Uterus (tissue), 4 donors: ENCODE data around the gene MYH15. TPM values are rescaled to one million over a fixed set of nuclear protein-coding genes. Genes with fewer than 3 reads are reported as not detected.

Source experiments
- DNase-seq, 2 donors: peaks; one replicate each; pipeline ENCODE4 v3.0.0-alpha.2; 2019 to 2020
- H3K27ac ChIP-seq, 2 donors: fragments of 200-600 bp; sonication (generic); 1 replicate in 1 of 2; 2 replicates in 1 of 2; pipeline ENCODE4 v1.5.1; 2016 to 2018
- H3K27me3 ChIP-seq, 2 donors: fragments of 200-600 bp; sonication (generic); one replicate each; pipeline ENCODE4 v1.5.1; 2018 to 2019; ENCODE audit warnings: control low read depth in 1 of 2
- H3K36me3 ChIP-seq, 2 donors: fragments of 200-600 bp; sonication (generic); one replicate each; pipeline ENCODE4 v1.5.1; 2019; ENCODE audit warnings: control low read depth in 1 of 2
- H3K4me1 ChIP-seq, 2 donors: fragments of 200-600 bp; sonication (generic); one replicate each; pipeline ENCODE4 v1.5.1; 2018 to 2019; ENCODE audit warnings: control low read depth in 1 of 2
- H3K4me3 ChIP-seq, 2 donors: fragments of 200-600 bp; sonication (generic); 1 replicate in 1 of 2; 2 replicates in 1 of 2; pipeline ENCODE4 v1.5.1; 2018 to 2019; ENCODE audit warnings: mild to moderate bottlenecking in 1 of 2
- H3K9me3 ChIP-seq, 2 donors: fragments of 200-600 bp; sonication (generic); one replicate each; pipeline ENCODE4 v1.5.1; 2019; ENCODE audit warnings: control low read depth in 1 of 2
- POLR2A ChIP-seq, 2 donors: fragments of 450-650 bp; IDR thresholded peaks; one replicate each; pipeline ENCODE4 v1.6.1; 2016; ENCODE audit warnings: antibody characterized with exemption in 2 of 2, mild to moderate bottlenecking in 1 of 2, moderate library complexity in 1 of 2
- intact Hi-C: fragments of 100-400 bp; cut with DNase I; formaldehyde crosslinking; loops from one replicate; pipeline ENCODE4 v1.15.1; 2023; ENCODE audit warnings: low total_unique reads
- total RNA-seq, 4 donors: library from RNA; depleted of rRNA in 3 of 4; stranded (reverse); fragments of >200 nt in 3 of 4; gene quantifications; one replicate each; pipeline versions ENCODE4 v1.1.0 to v1.2.4, GENCODE V29; 2014 to 2023
- TF ChIP-seq, protein P1 (sequence below), 4 experiments: fragments of 200-600 bp in 2 of 4; fragments of 450-650 bp in 2 of 4; sonication (generic) in 2 of 4; IDR thresholded peaks; one replicate each; pipeline ENCODE4 v1.5.1; 2016 to 2019; ENCODE audit warnings: antibody characterized with exemption in 4 of 4, mild to moderate bottlenecking in 2 of 4, moderate library complexity in 1 of 4
- donor health status: DM: yes; HTN: yes; CAD: no.

MYH15 gene
- total RNA-seq, 4 donors from 2014 or later: 0.12 to 0.62 TPM; not detected in 2

DNA sequence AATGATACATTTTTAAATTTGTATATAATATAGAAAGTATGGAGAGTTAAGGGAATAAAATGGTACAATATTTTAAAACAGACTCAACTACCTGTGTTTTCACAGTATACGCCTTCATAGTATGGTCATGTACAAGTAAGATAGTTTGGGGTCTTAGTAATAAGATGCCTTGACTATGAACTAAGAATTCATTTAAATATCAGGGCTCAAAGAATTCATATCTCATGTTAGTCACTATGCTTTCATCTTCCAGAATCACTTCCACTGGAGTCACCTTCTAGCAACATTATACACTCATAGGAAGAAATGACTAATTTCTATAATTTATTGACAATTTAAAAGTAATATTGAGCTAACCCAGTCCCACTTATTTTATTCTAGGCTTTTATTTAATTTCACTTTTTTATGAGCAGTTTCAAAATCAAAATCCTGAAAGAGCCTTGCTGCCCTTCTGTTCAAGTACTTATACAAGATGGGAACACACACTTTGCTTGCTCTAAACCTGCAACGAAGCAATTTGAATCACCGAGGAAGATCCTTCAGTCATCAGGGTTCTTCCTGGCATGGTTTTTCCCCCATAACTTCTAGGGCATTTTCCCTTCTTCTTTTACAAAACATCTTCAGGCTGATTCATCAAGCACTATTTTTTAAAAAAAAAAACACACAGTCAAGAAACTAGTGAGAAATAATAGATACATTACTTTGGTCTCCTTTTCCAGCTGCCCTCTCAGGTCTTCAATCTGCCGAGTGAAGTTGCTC is 94.1 kb downstream of the MYH15 start:
- Histone ChIP-seq H3K4me1 (no peaks in the 10 kb centered on the region), H3K4me3 (no peak overlapping the region), H3K27ac (no peak overlapping the region), H3K9me3 (no peaks in the 10 kb centered on the region), H3K36me3 (no peaks in the 10 kb centered on the region), H3K27me3 (no peaks in the 10 kb centered on the region)
- intact Hi-C loops: no loop called here
- TF ChIP-seq, protein P1, sequence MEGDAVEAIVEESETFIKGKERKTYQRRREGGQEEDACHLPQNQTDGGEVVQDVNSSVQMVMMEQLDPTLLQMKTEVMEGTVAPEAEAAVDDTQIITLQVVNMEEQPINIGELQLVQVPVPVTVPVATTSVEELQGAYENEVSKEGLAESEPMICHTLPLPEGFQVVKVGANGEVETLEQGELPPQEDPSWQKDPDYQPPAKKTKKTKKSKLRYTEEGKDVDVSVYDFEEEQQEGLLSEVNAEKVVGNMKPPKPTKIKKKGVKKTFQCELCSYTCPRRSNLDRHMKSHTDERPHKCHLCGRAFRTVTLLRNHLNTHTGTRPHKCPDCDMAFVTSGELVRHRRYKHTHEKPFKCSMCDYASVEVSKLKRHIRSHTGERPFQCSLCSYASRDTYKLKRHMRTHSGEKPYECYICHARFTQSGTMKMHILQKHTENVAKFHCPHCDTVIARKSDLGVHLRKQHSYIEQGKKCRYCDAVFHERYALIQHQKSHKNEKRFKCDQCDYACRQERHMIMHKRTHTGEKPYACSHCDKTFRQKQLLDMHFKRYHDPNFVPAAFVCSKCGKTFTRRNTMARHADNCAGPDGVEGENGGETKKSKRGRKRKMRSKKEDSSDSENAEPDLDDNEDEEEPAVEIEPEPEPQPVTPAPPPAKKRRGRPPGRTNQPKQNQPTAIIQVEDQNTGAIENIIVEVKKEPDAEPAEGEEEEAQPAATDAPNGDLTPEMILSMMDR (IDR thresholded peaks at IDR 0.05): no peak
- TF ChIP-seq POLR2A (IDR thresholded peaks at IDR 0.05): no peak
- DNase-seq: no peak

DNA sequence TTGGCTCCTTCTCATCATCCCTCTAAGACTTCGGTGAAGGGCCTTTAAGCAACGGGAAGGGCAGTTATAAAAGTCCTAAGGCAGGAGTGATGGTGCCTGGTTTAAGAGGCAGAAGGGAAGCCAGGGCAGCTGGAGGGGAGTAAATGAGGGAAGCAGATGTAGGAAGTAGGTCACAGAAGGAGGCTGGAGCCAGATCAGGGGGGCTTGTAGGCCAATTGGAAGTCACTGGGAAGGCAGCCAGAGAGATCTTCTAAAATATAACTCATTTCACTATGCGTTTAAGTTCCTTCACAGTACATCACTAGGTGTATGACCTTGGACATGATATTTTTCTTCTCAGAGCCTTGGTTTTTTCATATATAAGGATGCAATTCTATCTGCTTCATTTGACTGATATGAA is 94.7 kb downstream of the MYH15 start:
- H3K4me1 ChIP-seq: no peaks in the 10 kb centered on the region
- no peaks in the 10 kb centered on the region for H3K36me3 ChIP-seq
- no peak overlapping the region for H3K4me3 ChIP-seq
- intact Hi-C loops: no loop called here
- no peaks in the 10 kb centered on the region for H3K27me3 ChIP-seq
- H3K9me3 ChIP-seq: no peaks in the 10 kb centered on the region
- TF ChIP-seq, protein P1 (IDR thresholded peaks at IDR 0.05): no peak
- TF ChIP-seq POLR2A (IDR thresholded peaks at IDR 0.05): no peak
- H3K27ac ChIP-seq: no peak overlapping the region
- DNase-seq: no peak

DNA sequence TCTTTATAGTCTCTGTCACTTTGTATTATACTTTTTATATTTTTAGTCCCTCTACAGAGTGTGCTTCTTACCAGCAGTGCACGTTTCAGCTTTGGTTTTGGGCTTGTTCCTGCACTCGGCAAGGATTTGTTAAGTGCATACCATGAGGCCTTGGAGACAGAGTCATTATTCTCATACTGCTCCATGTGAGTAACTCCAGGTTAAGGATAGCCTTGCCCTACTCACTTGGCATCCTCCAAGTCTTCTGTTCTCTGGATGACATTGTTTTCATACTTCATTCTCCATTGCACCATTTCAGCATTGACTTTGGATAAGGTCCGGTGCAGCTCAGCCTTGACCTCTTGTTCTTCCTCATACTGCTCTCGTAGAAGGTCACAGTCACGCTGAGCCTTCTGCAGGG is 96.4 kb downstream of the MYH15 start:
- no peak for TF ChIP-seq POLR2A (IDR thresholded peaks at IDR 0.05)
- TF ChIP-seq, protein P1 (IDR thresholded peaks at IDR 0.05): no peak
- DNase-seq: no peak
- H3K9me3 ChIP-seq: no peaks in the 10 kb centered on the region
- H3K27ac ChIP-seq: no peak overlapping the region
- no peak overlapping the region for H3K4me3 ChIP-seq
- no peaks in the 10 kb centered on the region for H3K27me3 ChIP-seq
- no peaks in the 10 kb centered on the region for H3K4me1 ChIP-seq
- intact Hi-C loops: no loop called here
- no peaks in the 10 kb centered on the region for H3K36me3 ChIP-seq

DNA sequence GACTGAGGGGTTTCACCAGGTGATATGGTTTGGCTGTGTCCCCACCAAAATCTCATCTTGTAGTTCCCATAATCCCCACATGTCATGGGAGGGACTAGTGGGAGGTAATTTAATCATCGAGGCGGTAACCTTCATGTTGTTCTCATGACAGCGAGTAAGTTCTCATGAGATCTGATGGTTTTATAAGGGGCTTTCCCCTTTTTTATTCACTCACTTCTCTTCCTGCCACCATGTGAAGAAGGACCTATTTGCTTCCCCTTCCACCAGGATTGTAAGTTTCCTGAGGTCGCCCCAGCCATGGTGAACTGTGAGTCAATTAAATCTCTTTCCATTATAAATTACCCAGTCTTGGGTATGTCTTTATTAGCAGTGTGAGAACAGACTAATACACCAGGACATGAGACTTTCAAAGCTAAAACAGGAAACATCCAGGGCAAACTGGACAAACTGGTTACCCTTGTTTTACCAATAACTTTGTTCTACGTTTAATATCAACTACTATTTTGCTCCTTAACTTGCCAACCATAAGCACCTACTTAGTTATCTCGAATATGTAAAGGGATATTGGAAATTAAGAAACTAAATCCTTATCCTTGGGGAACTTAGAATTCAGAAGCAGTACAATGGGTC is 98.2 kb downstream of the MYH15 start:
- TF ChIP-seq, protein P1 (IDR thresholded peaks at IDR 0.05): no peak
- TF ChIP-seq POLR2A (IDR thresholded peaks at IDR 0.05): no peak
- Histone ChIP-seq H3K4me3 (no peak overlapping the region), H3K36me3 (no peaks in the 10 kb centered on the region), H3K27ac (no peak overlapping the region), H3K4me1 (no peaks in the 10 kb centered on the region), H3K9me3 (no peaks in the 10 kb centered on the region), H3K27me3 (no peaks in the 10 kb centered on the region)
- intact Hi-C loops: no loop called here
- no peak for DNase-seq

DNA sequence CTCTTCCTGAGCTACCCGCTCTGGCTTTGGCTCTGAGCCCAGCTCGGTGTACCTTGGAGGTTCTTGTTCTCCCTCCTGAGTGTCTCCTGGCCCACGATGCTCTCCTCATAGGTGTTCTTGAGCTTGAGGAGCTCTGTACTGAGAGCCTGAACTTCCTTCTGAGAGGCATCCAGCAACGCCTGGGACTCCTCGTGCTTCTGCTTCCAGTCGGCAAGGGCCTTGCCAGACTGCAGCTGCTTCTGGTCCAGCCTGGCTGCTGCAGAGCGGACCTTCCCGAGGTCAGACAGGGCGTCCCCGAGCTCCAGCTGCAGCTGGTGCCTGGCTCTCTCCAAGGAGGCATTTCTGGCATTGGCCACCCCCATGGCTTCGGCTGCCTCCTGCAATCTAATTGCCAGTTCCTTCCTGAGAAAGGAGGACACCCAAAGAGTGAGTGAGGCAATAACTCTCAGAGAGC is 99.8 kb downstream of the MYH15 start:
- intact Hi-C loops: no loop called here
- no peak for TF ChIP-seq POLR2A (IDR thresholded peaks at IDR 0.05)
- TF ChIP-seq, protein P1 (IDR thresholded peaks at IDR 0.05): no peak

More for the DNA sequence above, 99.8 kb downstream of the MYH15 start:
- Histone ChIP-seq H3K27me3 (no peaks in the 10 kb centered on the region), H3K4me1 (no peaks in the 10 kb centered on the region), H3K36me3 (no peaks in the 10 kb centered on the region), H3K4me3 (no peak overlapping the region), H3K27ac (no peak overlapping the region), H3K9me3 (no peaks in the 10 kb centered on the region)
- no peak for DNase-seq
